Endothelial cell of umbilical vein (primary cell): ENCODE measurements around the gene UST.

Experiments used
- CTCF ChIP-seq, 2 donors: IDR thresholded peaks; 1 replicate in 1 of 2; 2 replicates in 1 of 2; pipeline ENCODE4 v1.5.1; 2011; ENCODE audit warnings: low read length in 2 of 2, mild to moderate bottlenecking in 2 of 2, moderate library complexity in 2 of 2, control low read depth in 1 of 2, inconsistent platforms in 1 of 2, low read depth in 1 of 2; ENCODE audit not compliant: insufficient read depth in 1 of 2; ENCODE audit errors: extremely low read depth in 1 of 2
- FOS ChIP-seq: IDR thresholded peaks from 2 replicates; pipeline ENCODE4 v1.6.1; 2011; ENCODE audit warnings: mild to moderate bottlenecking, low read length, moderate library complexity, borderline replicate concordance; ENCODE audit not compliant: insufficient read depth
- MAX ChIP-seq: IDR thresholded peaks from 2 replicates; pipeline ENCODE4 v1.6.1; 2011; ENCODE audit not compliant: insufficient read depth, insufficient read length
- MYC ChIP-seq: IDR thresholded peaks from one replicate; pipeline ENCODE4 v1.6.1; 2011; ENCODE audit warnings: mild to moderate bottlenecking, low read depth, low read length
- POLR2A ChIP-seq: IDR thresholded peaks from 2 replicates; pipeline ENCODE4 v1.6.1; 2012; ENCODE audit warnings: low read depth, mild to moderate bottlenecking, control low read depth, low read length
- POLR2AphosphoS5 ChIP-seq: IDR thresholded peaks from 2 replicates; pipeline ENCODE4 v1.6.1; 2012; ENCODE audit warnings: low read depth, mild to moderate bottlenecking, control low read depth, low read length, moderate library complexity; ENCODE audit not compliant: insufficient read depth

GRCh38 chr6:148892247-148892646, 145.4 kb downstream of the UST start:
- TF ChIP-seq CTCF (IDR thresholded peaks at IDR 0.05; ENCODE audit: extremely low read depth in 1 of 2, insufficient read depth in 1 of 2, low read depth in 1 of 2, low read length in 2 of 2) (no peak), POLR2A (no peak), MYC (no peak), MAX (no peak), POLR2AphosphoS5 (no peak), FOS (no peak)
